B cell (primary cell): ENCODE results near the gene STK17A. TPM values are rescaled to one million over a fixed set of nuclear protein-coding genes. Genes with fewer than 3 reads are reported as not detected.

Source experiments
- ATAC-seq: fragments of 200-7000 bp; cut with Tn5 transposase; one replicate; pipeline ENCODE4 v1.10.0; 2021; ENCODE audit warnings: low read depth, mild to moderate bottlenecking, moderate number of reproducible peaks, moderate library complexity
- CTCF ChIA-PET: fragments of 350-600 bp; sonication (Branson Sonifier 250); formaldehyde crosslinking; loops from one replicate; lab custom pipeline; 2021; ENCODE audit warnings: antibody characterized with exemption, inconsistent platforms; lab: Charles Lee
- POLR2A ChIA-PET: fragments of 350-600 bp; sonication (Branson Sonifier 250); formaldehyde crosslinking; loops from one replicate; lab custom pipeline; 2021; ENCODE audit warnings: antibody characterized with exemption; lab: Charles Lee
- DNase-seq: peaks from one replicate; pipeline ENCODE4 v3.0.0; 2013
- H2AFZ ChIP-seq: 2 replicates; pipeline ENCODE4 v1.6.1; 2012; ENCODE audit warnings: mild to moderate bottlenecking, low read depth, low read length; ENCODE audit not compliant: insufficient read depth, poor library complexity, severe bottlenecking
- H3K27ac ChIP-seq, 2 donors: 1 replicate in 1 of 2; 2 replicates in 1 of 2; pipeline ENCODE4 v1.5.1; 2012 to 2013; ENCODE audit warnings: low read length in 2 of 2, mild to moderate bottlenecking in 2 of 2, moderate library complexity in 1 of 2
- H3K27me3 ChIP-seq, 4 experiments: fragments of 200-600 bp in 1 of 4; sonication (generic) in 1 of 4; replicated peaks in 1 of 4; 1 replicate in 2 of 4; 2 replicates in 2 of 4; pipeline versions ENCODE4 v1.6.1 to v1.7.0; 2013 to 2016; ENCODE audit warnings: low read length in 3 of 4, mild to moderate bottlenecking in 2 of 4, mixed read lengths in 1 of 4, moderate library complexity in 1 of 4; ENCODE audit not compliant: insufficient read depth in 4 of 4, control insufficient read depth in 3 of 4; ENCODE audit errors: control extremely low read depth in 1 of 4
- H3K36me3 ChIP-seq, 2 experiments: replicated peaks in 1 of 2; 1 replicate in 1 of 2; 2 replicates in 1 of 2; pipeline versions ENCODE4 v1.6.1 to v1.7.1; 2013; ENCODE audit warnings: low read length in 1 of 2; ENCODE audit not compliant: insufficient read depth in 2 of 2, control insufficient read depth in 1 of 2; ENCODE audit errors: control extremely low read depth in 1 of 2, extremely low read depth in 1 of 2
- H3K4me1 ChIP-seq, 2 donors: fragments of 200-600 bp in 1 of 2; sonication (generic) in 1 of 2; 1 replicate in 1 of 2; 2 replicates in 1 of 2; pipeline versions ENCODE4 v1.5.1 to v1.6.1; 2013 to 2017; ENCODE audit warnings: low read length in 2 of 2; ENCODE audit not compliant: control insufficient read depth in 2 of 2, insufficient read depth in 2 of 2
- H3K4me2 ChIP-seq: replicated peaks from 2 replicates; pipeline ENCODE3; 2012; ENCODE audit warnings: mild to moderate bottlenecking, low read depth, low read length; ENCODE audit not compliant: poor library complexity, severe bottlenecking
- H3K4me3 ChIP-seq, 5 experiments: fragments of 200-600 bp in 1 of 5; sonication (generic) in 1 of 5; 1 replicate in 3 of 5; 2 replicates in 2 of 5; pipeline versions ENCODE4 v1.5.1 to v1.7.0; 2011 to 2016; ENCODE audit warnings: low read length in 4 of 5, mild to moderate bottlenecking in 4 of 5, low read depth in 2 of 5, control low read depth in 1 of 5, moderate library complexity in 1 of 5; ENCODE audit not compliant: insufficient read depth in 1 of 5; ENCODE audit errors: control extremely low read depth in 1 of 5, extremely low read depth in 1 of 5
- H3K79me2 ChIP-seq: fragments of 200-600 bp; sonication (generic); one replicate; pipeline ENCODE4 v1.6.0; 2016; ENCODE audit warnings: low read length; ENCODE audit not compliant: control insufficient read depth, insufficient read depth
- H3K9ac ChIP-seq: fragments of 200-600 bp; sonication (generic); 2 replicates; pipeline ENCODE4 v1.6.1; 2017; ENCODE audit warnings: mild to moderate bottlenecking, low read length, moderate library complexity
- H3K9me3 ChIP-seq, 3 donors: one replicate each; pipeline versions ENCODE4 v1.6.1 to v1.7.1; 2013; ENCODE audit warnings: low read length in 2 of 3; ENCODE audit not compliant: control insufficient read depth in 2 of 3, insufficient read depth in 1 of 3; ENCODE audit errors: control extremely low read depth in 1 of 3
- H4K20me1 ChIP-seq: 2 replicates; pipeline ENCODE4 v1.6.0; 2012; ENCODE audit warnings: mild to moderate bottlenecking, low read length; ENCODE audit not compliant: insufficient read depth, control insufficient read depth, poor library complexity, severe bottlenecking
- H3K27ac Mint-ChIP-seq: one replicate; pipeline ENCODE4 v1.8.0; 2021; ENCODE audit warnings: mixed read lengths
- H3K27me3 Mint-ChIP-seq: one replicate; pipeline ENCODE4 v1.8.0; 2021; ENCODE audit warnings: mixed read lengths
- H3K4me1 Mint-ChIP-seq: one replicate; pipeline ENCODE4 v1.8.0; 2021; ENCODE audit warnings: mixed read lengths
- H3K4me3 Mint-ChIP-seq: one replicate; pipeline ENCODE4 v1.8.0; 2021; ENCODE audit warnings: mixed read lengths
- H3K9me3 Mint-ChIP-seq: one replicate; pipeline ENCODE4 v1.8.0; 2022; ENCODE audit warnings: mixed read lengths; ENCODE audit not compliant: insufficient read depth
- EZH2 ChIP-seq: IDR thresholded peaks from 2 replicates; pipeline ENCODE4 v1.6.1; 2012; ENCODE audit warnings: borderline replicate concordance, low read depth, mild to moderate bottlenecking, moderate library complexity, low read length; ENCODE audit not compliant: insufficient read depth, poor library complexity, severe bottlenecking
- WGBS: methylation state at CpG from one replicate; pipeline ENCODE4 v1.1.5; 2013; ENCODE audit warnings: missing lambda C conversion rate; ENCODE audit not compliant: insufficient coverage; 5-methylcytosine and 5-hydroxymethylcytosine counted together
- intact Hi-C: fragments of 100-400 bp; cut with micrococcal nuclease; formaldehyde crosslinking; loops from one replicate; pipeline ENCODE4 v1.10.0; 2022
- polyA plus RNA-seq: library from polyadenylated mRNA; depleted of rRNA; stranded (reverse); fragments of >200 nt; gene quantifications from 2 replicates; pipeline ENCODE4 v1.2.3, GENCODE V29; 2012
- total RNA-seq, 2 donors: library from RNA; stranded (reverse); fragments of 120-200 nt in 1 of 2; gene quantifications; 1 replicate in 1 of 2; 2 replicates in 1 of 2; pipeline versions ENCODE4 v1.2.3 to v1.2.4, GENCODE V29; 2013 to 2022
- TF ChIP-seq, protein P1 (sequence below): fragments of 200-600 bp; IDR thresholded peaks from one replicate; pipeline ENCODE4 v1.8.0; 2022; ENCODE audit warnings: antibody characterized with exemption, mild to moderate bottlenecking

The STK17A gene
- total and polyA plus RNA-seq, 2 donors (not counting 1 experiment from before 2014, with no cell fraction given), result 72.8 to 111 TPM

DNA sequence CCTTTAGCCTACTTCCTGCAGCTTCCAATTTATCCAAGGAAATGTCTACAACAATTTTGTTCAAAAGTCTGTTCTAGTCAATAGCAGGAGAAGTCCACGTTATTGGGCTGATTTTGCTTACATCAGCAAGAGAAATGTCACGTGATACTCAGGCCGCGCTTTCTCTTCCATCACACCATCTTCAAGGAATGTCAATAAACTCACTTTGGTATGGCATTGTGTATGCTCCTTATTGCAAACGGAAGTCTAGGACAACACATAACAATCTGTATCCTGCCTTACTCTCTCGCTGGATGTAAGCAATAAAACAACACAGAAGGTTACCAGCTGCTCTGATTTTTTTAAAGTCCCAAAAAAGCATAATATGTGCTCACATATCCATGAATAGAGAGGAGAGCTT is 17.1 kb upstream of the STK17A start:
- Histone ChIP-seq H3K4me1 (no peaks in the 10 kb centered on the region), H3K36me3 (no peaks in the 10 kb centered on the region), H3K4me3 (no peak overlapping the region), H3K27ac (no peak overlapping the region), H3K9ac (no peak overlapping the region), H3K4me2 (no peak overlapping the region), H2AFZ (no peak overlapping the region), H4K20me1 (no peaks in the 10 kb centered on the region), H3K9me3 (no peaks in the 10 kb centered on the region), H3K27me3 (peaks cover 0 to 12% (median 6%) of the 10 kb centered on the region in 4 experiments), H3K79me2 (no peaks in the 10 kb centered on the region)
- no peaks in the 10 kb centered on the region for H3K9me3 Mint-ChIP-seq
- DNase-seq (no peak), ATAC-seq (no peak)
- WGBS, result 73% methylated on average over 5 of the region's 6 CpGs
- CTCF ChIA-PET, result no interaction called here
- no peak overlapping the region for H3K4me3 Mint-ChIP-seq
- POLR2A ChIA-PET, result no interaction called here
- H3K4me1 Mint-ChIP-seq, result no peaks in the 10 kb centered on the region
- peaks cover 26% of the 10 kb centered on the region for H3K27me3 Mint-ChIP-seq
- no peak overlapping the region for H3K27ac Mint-ChIP-seq
- TF ChIP-seq, protein P1, sequence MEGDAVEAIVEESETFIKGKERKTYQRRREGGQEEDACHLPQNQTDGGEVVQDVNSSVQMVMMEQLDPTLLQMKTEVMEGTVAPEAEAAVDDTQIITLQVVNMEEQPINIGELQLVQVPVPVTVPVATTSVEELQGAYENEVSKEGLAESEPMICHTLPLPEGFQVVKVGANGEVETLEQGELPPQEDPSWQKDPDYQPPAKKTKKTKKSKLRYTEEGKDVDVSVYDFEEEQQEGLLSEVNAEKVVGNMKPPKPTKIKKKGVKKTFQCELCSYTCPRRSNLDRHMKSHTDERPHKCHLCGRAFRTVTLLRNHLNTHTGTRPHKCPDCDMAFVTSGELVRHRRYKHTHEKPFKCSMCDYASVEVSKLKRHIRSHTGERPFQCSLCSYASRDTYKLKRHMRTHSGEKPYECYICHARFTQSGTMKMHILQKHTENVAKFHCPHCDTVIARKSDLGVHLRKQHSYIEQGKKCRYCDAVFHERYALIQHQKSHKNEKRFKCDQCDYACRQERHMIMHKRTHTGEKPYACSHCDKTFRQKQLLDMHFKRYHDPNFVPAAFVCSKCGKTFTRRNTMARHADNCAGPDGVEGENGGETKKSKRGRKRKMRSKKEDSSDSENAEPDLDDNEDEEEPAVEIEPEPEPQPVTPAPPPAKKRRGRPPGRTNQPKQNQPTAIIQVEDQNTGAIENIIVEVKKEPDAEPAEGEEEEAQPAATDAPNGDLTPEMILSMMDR, result no peak
- no peak for TF ChIP-seq EZH2
- intact Hi-C loops, result no loop called here

DNA sequence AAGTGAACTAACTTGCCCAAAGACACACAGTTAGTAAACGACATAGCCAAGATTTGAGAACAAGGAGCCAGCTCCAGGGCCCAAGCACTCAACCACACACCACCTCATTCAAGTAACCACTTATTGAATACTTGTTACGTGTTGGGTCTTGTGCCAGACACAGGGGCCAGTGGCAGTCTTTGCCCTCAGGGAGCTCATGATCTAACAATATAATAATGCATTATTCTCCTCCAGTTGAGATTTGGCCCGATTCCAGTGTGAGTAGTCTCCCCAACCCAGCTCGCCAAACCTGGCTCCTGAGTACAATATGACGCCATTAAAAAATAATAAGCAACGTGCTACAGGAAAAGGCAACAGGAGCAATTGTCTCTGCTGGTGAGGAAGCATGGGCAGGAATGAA is 14.4 kb upstream of the STK17A start:
- ChIA-PET POLR2A (interaction anchor here (0.7 kb wide), 1 partner anchor 44 kb away, joined by 4 read pairs; no protein-coding TSS in a partner anchor), CTCF (interaction anchor here (0.8 to 0.9 kb wide), 3 partner anchors 10 to 131 kb away, joined by 3 to 5 read pairs (median 5); partner anchors contain the start of gene STK17A)
- Histone ChIP-seq H3K9ac (no peak overlapping the region), H3K36me3 (no peaks in the 10 kb centered on the region), H3K27ac (no peak overlapping the region), H3K79me2 (no peaks in the 10 kb centered on the region), H3K27me3 (peaks cover 0 to 3% (median 0%) of the 10 kb centered on the region in 4 experiments), H2AFZ (no peak overlapping the region), H3K4me1 (no peaks in the 10 kb centered on the region), H4K20me1 (no peaks in the 10 kb centered on the region), H3K9me3 (no peaks in the 10 kb centered on the region), H3K4me3 (no peak overlapping the region), H3K4me2 (no peak overlapping the region)
- intact Hi-C loops, result no loop called here
- no peak for ATAC-seq
- Mint-ChIP-seq H3K27ac (no peak overlapping the region), H3K4me1 (no peaks in the 10 kb centered on the region), H3K4me3 (no peak overlapping the region), H3K9me3 (no peaks in the 10 kb centered on the region), H3K27me3 (peaks cover 6% of the 10 kb centered on the region)
- DNase-seq, result no peak
- 96% methylated on average over 5 of the region's 6 CpGs for WGBS
- no peak for TF ChIP-seq EZH2
- TF ChIP-seq, protein P1, result no peak
